Type B pancreatic cell (in vitro differentiated cells): Measurements from ENCODE around the gene CPA2. TPM values are rescaled to one million over a fixed set of nuclear protein-coding genes. Genes with fewer than 3 reads are reported as not detected.

Experiments
- DNase-seq: peaks from one replicate; pipeline ENCODE4 v3.0.0; 2021; ENCODE audit warnings: mixed read lengths; ENCODE audit not compliant: unreplicated experiment; ENCODE audit errors: extremely low spot score
- H3K27ac Mint-ChIP-seq: 2 replicates; pipeline ENCODE4 v1.8.0; 2021; ENCODE audit warnings: mild to moderate bottlenecking, mixed read lengths
- H3K27me3 Mint-ChIP-seq: 2 replicates; pipeline ENCODE4 v1.8.0; 2021; ENCODE audit warnings: mixed read lengths
- H3K36me3 Mint-ChIP-seq: 2 replicates; pipeline ENCODE4 v1.8.0; 2021; ENCODE audit warnings: mixed read lengths
- H3K4me1 Mint-ChIP-seq: one replicate; pipeline ENCODE4 v1.8.0; 2021; ENCODE audit warnings: mixed read lengths; ENCODE audit not compliant: unreplicated experiment
- H3K4me3 Mint-ChIP-seq: 2 replicates; pipeline ENCODE4 v1.8.0; 2021; ENCODE audit warnings: mild to moderate bottlenecking, mixed read lengths
- H3K9me3 Mint-ChIP-seq: 2 replicates; pipeline ENCODE4 v1.8.0; 2021; ENCODE audit warnings: mixed read lengths
- CTCF ChIP-seq: fragments of 200-600 bp; sonication (generic); conservative IDR thresholded peaks from 2 replicates; pipeline ENCODE4 v1.5.0; 2021; ENCODE audit warnings: antibody characterized with exemption, mild to moderate bottlenecking
- total RNA-seq: library from RNA; stranded (reverse); gene quantifications from 2 replicates; pipeline ENCODE4 v1.2.1, GENCODE V29; 2021; ENCODE audit warnings: low replicate concordance

The CPA2 gene
- total RNA-seq, 1 donor from 2014 or later, result 19.8 TPM

GRCh38 chr7:130329681-130330080 is 63.0 kb downstream of the CPA2 start:
- no peak for TF ChIP-seq CTCF
- H3K4me1 Mint-ChIP-seq, result peaks cover 25% of the 10 kb centered on the region
- H3K27ac Mint-ChIP-seq, result no peak overlapping the region
- H3K4me3 Mint-ChIP-seq, result no peak overlapping the region
- no peaks in the 10 kb centered on the region for H3K27me3 Mint-ChIP-seq
- peaks cover 3% of the 10 kb centered on the region for H3K36me3 Mint-ChIP-seq
- DNase-seq, result no peak
- H3K9me3 Mint-ChIP-seq, result peaks cover 13% of the 10 kb centered on the region

GRCh38 chr7:130332259-130333053 is 65.8 kb downstream of the CPA2 start:
- Mint-ChIP-seq H3K4me3 (no peak overlapping the region), H3K27ac (no peak overlapping the region)
- no peak for TF ChIP-seq CTCF

GRCh38 chr7:130333832-130334231 is 67.2 kb downstream of the CPA2 start:
- Mint-ChIP-seq H3K4me1 (peaks cover 25% of the 10 kb centered on the region), H3K27me3 (no peaks in the 10 kb centered on the region), H3K36me3 (no peaks in the 10 kb centered on the region), H3K9me3 (peaks cover 13% of the 10 kb centered on the region), H3K27ac (no peak overlapping the region), H3K4me3 (no peak overlapping the region)
- no peak for DNase-seq
- TF ChIP-seq CTCF, result no peak

More at GRCh38 chr7:130332259-130333053, 65.8 kb downstream of the CPA2 start:
- Mint-ChIP-seq H3K36me3 (no peaks in the 10 kb centered on the region), H3K27me3 (no peaks in the 10 kb centered on the region), H3K9me3 (peaks cover 13% of the 10 kb centered on the region), H3K4me1 (peaks cover 25% of the 10 kb centered on the region)
- DNase-seq, result no peak

- Mint-ChIP-seq H3K27me3 (no peaks in the 10 kb centered on the region), H3K27ac (no peak overlapping the region), H3K9me3 (peaks cover 13% of the 10 kb centered on the region), H3K4me3 (no peak overlapping the region), H3K36me3 (no peaks in the 10 kb centered on the region), H3K4me1 (peaks cover 26% of the 10 kb centered on the region)
- no peak for DNase-seq
- no peak for TF ChIP-seq CTCF
Measured at GRCh38 chr7:130334274-130334673, 67.6 kb downstream of the CPA2 start.

GRCh38 chr7:130337410-130337971 is 70.8 kb downstream of the CPA2 start:
- Mint-ChIP-seq H3K27me3 (no peaks in the 10 kb centered on the region), H3K4me1 (peaks cover 3% of the 10 kb centered on the region), H3K36me3 (no peaks in the 10 kb centered on the region), H3K27ac (no peak overlapping the region), H3K4me3 (no peak overlapping the region), H3K9me3 (peaks cover 9% of the 10 kb centered on the region)
- no peak for TF ChIP-seq CTCF
- no peak for DNase-seq
